Skeletal muscle cell (primary cell): Measurements from ENCODE around the gene POF1B.
"Not testable (repeated sequence)": the region's sequence is repeated elsewhere in the genome, so short reads cannot be mapped to it uniquely, and the experiment has no call there.

ENCODE experiments used
- DNase-seq: peaks from one replicate; pipeline ENCODE4 v3.0.0-alpha.2; 2010; ENCODE audit warnings: low read depth
- H3K4me3 ChIP-seq: 2 replicates; pipeline ENCODE4 v1.5.1; 2011; ENCODE audit warnings: low read depth, mild to moderate bottlenecking, control low read depth, low read length, moderate library complexity

The POF1B gene

DNA sequence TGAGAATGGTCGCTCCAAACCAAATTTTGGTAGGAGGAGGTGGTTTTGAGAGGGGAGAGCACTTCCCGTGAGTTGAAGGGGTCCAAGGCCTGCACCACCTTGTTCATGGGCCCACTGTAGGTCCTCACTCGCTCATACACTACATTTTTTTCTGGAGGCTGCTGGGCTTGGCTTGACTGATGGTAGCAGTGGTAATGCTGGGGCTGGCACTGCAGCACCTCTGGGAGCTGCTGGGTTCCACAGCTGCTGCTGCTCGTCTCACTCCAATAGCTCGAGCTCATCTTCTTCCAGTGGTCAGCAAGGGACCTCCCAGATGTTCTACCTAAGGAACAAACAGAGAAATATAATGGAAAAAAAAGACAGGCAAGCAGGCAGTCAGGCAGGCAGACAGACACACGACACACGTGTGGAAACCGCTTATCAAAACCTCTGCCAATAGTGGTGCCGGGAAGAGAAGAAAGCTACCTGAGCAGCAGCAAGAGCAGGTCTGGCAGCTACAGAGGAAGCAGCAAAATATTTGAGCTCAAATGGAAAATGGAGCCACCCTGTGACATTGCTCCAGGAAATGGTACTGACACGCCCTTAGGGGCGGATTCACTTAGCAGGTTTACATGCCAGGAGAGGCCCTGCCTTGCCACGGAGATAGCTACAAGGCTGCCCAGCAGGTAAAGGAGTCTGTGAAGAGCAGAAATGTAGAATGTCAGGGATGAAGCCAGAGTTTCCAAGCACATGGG lies at the start of gene POF1B:
Gene POF1B (minus strand): TSS at position 492 of the 734 bp plus-strand sequence. CDS start 211 bp downstream, at position 281.
- no peak for DNase-seq
- H3K4me3 ChIP-seq: no peak within 1 kb of the TSS

DNA sequence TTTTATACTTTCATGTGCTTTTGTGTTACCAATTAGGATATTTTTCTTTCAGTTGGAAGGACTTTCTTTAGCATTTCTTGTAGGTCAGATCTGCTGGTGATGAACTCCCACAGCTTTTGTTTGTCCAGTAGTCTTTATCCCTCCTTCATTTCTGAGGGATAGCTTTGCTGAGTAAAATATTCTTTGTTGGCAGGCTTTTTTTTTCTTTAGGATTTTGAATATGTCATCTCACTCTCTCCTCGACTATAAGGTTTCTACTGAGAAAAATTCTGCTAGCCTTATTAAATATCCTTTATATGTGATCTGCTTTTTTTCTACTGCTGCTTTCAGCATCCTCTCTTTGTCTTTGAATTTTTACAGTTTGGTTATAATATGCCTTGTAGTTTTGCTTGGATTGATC lies 49.6 kb upstream of the POF1B start:
- no peak overlapping the region for H3K4me3 ChIP-seq
- no peak for DNase-seq

DNA sequence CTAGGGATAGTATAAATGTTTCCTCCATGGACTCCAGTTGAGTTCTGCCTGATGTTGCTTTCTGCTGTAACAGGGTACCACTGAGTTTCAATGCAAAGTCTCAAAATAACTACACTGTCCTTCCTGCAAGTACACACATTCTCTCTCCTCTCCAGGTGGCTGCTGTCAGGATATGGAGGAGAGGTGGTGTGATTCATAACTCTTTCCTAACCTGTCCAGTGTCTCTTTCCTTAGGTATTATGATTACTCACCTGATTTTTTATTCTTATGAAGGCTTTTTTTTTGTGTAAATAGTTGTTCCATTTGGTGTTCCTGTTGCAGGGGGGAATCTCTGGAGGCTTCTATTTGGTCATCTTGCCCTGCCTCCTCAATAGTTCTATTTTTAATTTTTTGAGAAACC lies 39.8 kb upstream of the POF1B start:
- DNase-seq: no peak
- no peak overlapping the region for H3K4me3 ChIP-seq

GRCh38 chrX:85391878-85392238 lies 12.4 kb upstream of the POF1B start:
- no peak overlapping the region for H3K4me3 ChIP-seq
- no peak for DNase-seq

- DNase-seq: no peak
- H3K4me3 ChIP-seq: no peak overlapping the region
Measured at GRCh38 chrX:85391185-85391877, 11.9 kb upstream of the POF1B start.

- DNase-seq: no peak
- H3K4me3 ChIP-seq: no peak overlapping the region
Measured at GRCh38 chrX:85381602-85382001, 2.1 kb upstream of the POF1B start.

- H3K4me3 ChIP-seq: no peak overlapping the region
- no peak for DNase-seq
Measured at GRCh38 chrX:85378461-85378860, 1.0 kb downstream of the POF1B start.

GRCh38 chrX:85375333-85375738 lies 4.1 kb downstream of the POF1B start:
- H3K4me3 ChIP-seq: no peak overlapping the region
- no peak for DNase-seq

DNA sequence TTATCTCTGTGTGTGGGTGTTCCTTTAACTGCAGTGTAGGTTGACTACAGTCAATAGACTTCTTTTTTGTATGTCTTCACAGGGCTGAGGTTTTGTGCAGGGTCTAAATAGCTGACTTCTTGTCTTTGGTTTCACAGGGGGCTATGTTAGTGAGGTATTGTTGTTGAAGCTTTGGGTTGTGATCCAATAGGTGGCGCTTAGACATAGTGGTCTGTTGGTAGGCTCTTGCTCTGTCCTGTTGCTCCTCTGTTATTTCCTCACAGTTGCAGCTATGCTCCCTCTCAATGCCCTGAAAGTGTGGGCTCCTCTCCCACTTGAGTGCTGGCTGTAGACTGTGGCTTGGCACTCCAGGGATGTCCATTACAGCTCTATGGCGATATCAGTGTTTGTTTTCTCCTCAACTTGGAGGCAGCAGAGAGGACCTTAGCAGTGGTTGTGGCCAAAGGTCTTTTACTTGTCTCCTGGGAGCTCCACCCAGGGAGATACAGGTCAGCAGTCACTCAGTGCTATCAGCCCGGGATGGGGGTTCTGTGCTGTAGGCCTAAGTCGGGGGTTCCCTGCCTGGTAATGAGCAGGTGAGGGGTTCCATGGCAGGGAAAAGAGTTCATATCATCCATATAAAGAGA lies 14.0 kb downstream of the POF1B start:
- no peak for DNase-seq
- no peak overlapping the region for H3K4me3 ChIP-seq

DNA sequence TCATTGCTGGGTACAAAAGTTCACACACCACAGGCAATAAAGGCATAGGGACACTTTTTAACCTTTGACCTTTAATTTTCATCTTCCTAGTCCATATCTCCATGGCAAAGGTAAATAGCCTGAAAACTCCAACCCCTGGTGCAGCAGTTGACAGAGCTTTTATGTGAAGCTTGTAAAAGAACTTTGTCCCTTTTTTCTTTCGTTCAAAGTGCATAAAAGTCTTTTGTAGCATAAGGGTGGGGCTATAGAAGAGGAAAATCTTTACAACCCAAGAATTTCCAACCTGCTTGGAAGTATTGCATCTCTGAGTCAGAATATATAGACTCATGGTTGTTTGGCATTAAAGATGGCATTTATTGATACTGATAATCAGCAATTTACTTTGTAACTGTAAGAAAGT lies 20.4 kb downstream of the POF1B start:
- no peak for DNase-seq

DNA sequence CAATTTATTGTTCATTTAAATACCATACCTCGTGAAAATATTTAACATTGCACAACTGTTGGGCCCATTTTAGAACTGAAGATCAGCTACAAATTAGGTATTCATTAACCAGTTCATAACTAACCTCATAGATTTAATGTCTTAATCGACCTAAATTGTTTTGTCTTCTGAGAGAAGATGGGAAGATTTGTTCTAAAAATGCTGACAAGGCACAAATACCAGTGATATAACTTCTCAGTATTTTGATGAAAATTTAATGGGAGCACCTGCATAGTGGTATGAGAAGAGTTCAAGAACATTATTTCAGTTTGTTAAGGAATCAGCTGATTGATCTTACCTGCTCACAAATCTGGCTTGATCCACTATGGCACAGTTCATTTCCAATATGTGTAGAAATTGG lies 33.9 kb downstream of the POF1B start:
- no peak for DNase-seq

More for the DNA sequence above, 20.4 kb downstream of the POF1B start:
- no peak overlapping the region for H3K4me3 ChIP-seq

GRCh38 chrX:85327060-85327333 lies 52.5 kb downstream of the POF1B start:
- H3K4me3 ChIP-seq: no peak overlapping the region
- DNase-seq: no peak

More for the DNA sequence above, 33.9 kb downstream of the POF1B start:
- H3K4me3 ChIP-seq: no peak overlapping the region

DNA sequence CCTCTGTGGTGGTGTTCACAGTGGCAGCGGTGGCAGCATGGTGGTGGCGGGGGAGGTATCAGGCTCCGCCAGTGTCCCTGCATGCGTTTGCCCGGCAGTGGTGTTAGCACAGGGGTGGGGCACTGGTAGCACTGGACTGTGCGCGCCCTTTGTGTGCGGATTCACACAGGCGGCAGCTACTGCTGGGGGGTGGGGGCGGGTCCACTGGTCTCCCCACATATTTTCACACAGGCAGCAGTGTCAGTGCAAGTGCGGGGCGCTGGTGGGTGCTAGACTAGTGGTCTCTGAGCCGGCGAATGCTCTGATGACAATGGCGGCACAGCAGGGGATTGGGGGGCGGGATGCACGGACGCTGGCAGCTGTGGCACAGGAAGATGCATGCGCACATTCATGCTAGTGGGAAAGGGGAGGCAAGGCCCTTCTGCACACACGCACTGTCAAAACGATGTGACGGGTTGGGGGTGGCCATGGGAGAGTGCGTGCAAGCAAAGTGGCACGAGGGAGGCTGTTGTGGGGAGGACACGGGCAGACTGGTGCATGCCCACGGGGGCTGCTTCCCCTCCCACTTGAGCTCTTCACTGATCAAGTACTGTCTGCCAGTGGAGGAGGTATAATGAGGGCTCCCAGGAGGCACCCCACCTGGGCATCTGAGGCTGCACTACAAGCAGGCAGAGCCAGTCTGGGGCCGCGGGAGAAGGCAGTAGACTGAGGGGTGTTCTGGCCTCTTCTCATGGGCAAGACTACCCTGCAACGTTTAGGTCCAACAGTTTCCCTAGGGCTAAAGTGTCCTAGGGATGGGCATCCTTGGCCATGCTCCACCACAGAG lies 53.0 kb downstream of the POF1B start:
- DNase-seq: no peak
- no peak overlapping the region for H3K4me3 ChIP-seq

DNA sequence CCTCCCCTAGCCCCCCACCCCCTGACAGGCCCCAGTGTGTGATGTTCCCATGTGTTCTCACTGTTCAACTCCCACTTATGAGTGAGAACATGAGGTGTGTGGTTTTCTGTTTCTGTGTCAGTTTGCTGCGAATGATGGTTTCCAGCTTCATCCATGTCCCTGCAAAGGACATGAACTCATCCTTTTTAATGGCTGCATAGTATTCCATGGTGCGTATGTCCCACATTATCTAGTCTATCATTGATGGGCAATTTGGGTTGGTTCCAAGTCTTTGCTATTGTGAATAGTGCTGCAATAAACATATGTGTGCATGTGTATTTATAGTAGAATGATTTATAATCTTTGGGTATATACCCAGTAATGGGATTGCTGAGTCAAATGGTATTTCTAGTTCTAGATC lies 68.1 kb downstream of the POF1B start:
- H3K4me3 ChIP-seq, DNase-seq: not testable (repeated sequence)

DNA sequence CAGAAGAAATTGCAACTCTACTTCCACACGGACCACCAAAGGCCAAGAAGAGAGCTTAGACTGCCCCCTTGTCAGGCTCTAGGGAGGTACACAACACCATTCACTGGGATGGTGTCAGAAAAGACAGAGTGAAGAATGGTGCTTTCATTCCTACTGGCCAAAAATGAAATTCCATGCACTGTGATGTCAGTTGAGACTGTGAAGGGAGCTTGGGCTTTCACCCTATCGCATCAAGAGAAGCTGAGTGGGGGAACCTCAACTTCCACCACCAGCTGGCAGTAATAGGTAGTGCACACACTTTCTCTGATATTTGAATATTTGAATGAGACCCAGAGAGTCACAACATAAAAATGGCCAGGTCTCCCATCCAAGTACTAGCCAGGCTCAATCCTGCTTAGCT lies 69.7 kb downstream of the POF1B start:
- DNase-seq: no peak
- H3K4me3 ChIP-seq: no peak overlapping the region

DNA sequence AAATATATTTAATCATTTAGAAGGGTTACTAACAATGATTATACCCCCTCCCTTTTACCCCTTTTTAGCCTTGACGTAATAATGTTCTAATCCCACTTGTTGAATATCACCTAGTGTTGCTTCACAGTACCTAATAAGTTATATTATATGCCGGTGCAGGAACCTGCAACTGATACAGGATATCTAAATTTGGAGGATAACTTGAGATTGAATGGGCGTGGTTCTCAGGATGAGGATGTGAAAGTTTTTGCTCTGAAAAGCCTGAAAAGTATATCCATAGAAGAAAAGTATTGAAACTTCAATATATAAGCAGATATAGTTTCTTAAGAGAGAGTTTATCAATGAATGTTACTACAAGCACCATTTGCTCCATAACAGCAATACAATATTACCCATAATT lies 75.9 kb downstream of the POF1B start:
- no peak overlapping the region for H3K4me3 ChIP-seq

GRCh38 chrX:85288992-85289723 lies 90.3 kb downstream of the POF1B start:
- H3K4me3 ChIP-seq: no peak overlapping the region
- no peak for DNase-seq

More for the DNA sequence above, 75.9 kb downstream of the POF1B start:
- DNase-seq: no peak

DNA sequence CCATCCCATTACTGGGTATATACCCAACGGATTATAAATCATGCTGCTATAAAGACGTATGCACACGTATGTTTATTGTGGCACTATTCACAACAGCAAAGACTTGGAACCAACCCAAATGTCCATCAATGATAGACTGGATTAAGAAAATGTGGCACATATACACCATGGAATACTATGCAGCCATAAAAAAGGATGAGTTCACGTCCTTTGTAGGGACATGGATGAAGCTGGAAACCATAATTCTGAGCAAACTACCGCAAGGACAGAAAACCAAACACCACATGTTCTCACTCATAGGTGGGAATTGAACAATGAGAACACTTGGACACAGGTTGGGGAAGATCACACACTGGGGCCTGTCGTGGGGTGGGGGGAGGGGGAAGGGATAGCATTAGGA lies 94.2 kb downstream of the POF1B start:
- not testable (repeated sequence) for H3K4me3 ChIP-seq, DNase-seq

DNA sequence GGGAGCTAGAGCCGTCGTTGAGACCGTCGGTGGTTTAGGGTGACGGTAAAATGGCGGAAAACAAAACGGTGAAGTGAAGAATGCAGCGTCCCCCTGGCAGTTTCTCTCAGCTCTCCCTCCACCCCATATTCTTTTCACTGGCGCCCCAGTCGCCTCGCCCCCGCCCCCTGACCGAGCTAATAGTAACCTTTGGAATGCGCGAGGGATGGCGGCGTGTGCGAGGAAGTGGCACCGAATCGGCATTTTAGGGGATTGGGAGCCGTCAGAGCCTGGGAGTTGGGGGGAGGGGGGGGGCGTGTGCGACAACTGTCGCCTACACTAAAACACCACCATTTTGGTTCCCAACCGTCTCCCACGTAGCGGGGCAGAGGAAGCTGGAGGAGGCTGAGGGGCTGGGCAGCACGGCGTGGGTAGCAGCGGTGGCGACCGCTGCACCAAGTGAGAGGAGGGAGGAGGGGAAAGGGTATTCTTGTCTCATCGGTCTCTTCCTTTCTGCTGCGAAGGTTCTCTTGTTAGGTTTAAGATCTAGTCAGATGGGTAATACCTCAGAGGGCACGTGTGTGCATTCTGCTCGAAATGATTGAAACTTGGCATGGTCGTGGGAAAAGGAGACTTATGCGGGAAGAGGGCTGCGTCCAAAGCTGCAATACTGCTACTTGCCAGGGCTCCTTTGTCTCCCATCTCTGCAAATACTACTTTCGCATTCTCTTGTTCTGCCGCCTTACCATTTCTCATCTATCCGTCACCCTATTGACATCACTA lies 134.8 kb downstream of the POF1B start:
- H3K4me3 ChIP-seq: peak overlapping the region; percentile 78
- no peak for DNase-seq
